K562 (cell line): ENCODE measurements around the gene PMM1. TPM values are rescaled to one million over a fixed set of nuclear protein-coding genes. Genes with fewer than 3 reads are reported as not detected.
A peak's percentile ranks its signal among the peaks of the same experiment; 100 is the strongest.

Experiments
- ARHGAP35 ChIP-seq: fragments of 450-650 bp; IDR thresholded peaks from 2 replicates; pipeline ENCODE4 v1.6.1; 2018; ENCODE audit not compliant: partially characterized antibody
- ARID2 ChIP-seq: fragments of 450-650 bp; IDR thresholded peaks from 2 replicates; pipeline ENCODE4 v1.6.1; 2017; ENCODE audit warnings: antibody characterized with exemption, mild to moderate bottlenecking
- C11orf30 ChIP-seq: fragments of 450-650 bp; IDR thresholded peaks from 2 replicates; pipeline ENCODE4 v1.6.1; 2016; ENCODE audit warnings: low read depth, mild to moderate bottlenecking
- CBFA2T3 ChIP-seq: fragments of 450-650 bp; IDR thresholded peaks from 2 replicates; pipeline ENCODE4 v1.6.1; 2017
- CBFB ChIP-seq: sonication (generic); formaldehyde crosslinking; IDR thresholded peaks from 2 replicates; pipeline ENCODE4 v1.4.0; 2020; ENCODE audit warnings: mild to moderate bottlenecking, missing genetic modification reagents
- CBX2 ChIP-seq: fragments of 200-600 bp; sonication (generic); IDR thresholded peaks from one replicate; pipeline ENCODE4 v1.6.1; 2012; ENCODE audit warnings: mild to moderate bottlenecking, low read length, inconsistent platforms; ENCODE audit not compliant: insufficient read depth, poor library complexity, severe bottlenecking
- HDAC1 ChIP-seq, 2 experiments: fragments of 450-650 bp; IDR thresholded peaks; 2 replicates each; pipeline ENCODE4 v1.6.1; 2016 to 2017; ENCODE audit warnings: inconsistent platforms in 1 of 2, mild to moderate bottlenecking in 1 of 2, moderate library complexity in 1 of 2
- KAT7 ChIP-seq: sonication (generic); formaldehyde crosslinking; IDR thresholded peaks from 2 replicates; pipeline ENCODE4 v1.8.0; 2022; ENCODE audit warnings: missing genetic modification reagents, mild to moderate bottlenecking, borderline replicate concordance
- NFIC ChIP-seq: fragments of 450-650 bp; IDR thresholded peaks from 2 replicates; pipeline ENCODE4 v1.6.1; 2017; ENCODE audit warnings: mild to moderate bottlenecking, inconsistent platforms
- PCBP2 ChIP-seq: fragments of 200-400 bp; formaldehyde crosslinking; IDR thresholded peaks from 2 replicates; pipeline ENCODE4 v1.6.1; 2018; ENCODE audit warnings: low read length, low read depth, mild to moderate bottlenecking, moderate library complexity; ENCODE audit not compliant: poor library complexity, severe bottlenecking
- ZFPM2 ChIP-seq: fragments of 250-450 bp; sonication (Bioruptor Pico); IDR thresholded peaks from 2 replicates; pipeline ENCODE4 v1.5.1; 2022; ENCODE audit warnings: mild to moderate bottlenecking
- ZKSCAN3 ChIP-seq: fragments of 250-450 bp; sonication (Bioruptor Pico); IDR thresholded peaks from 2 replicates; pipeline ENCODE4 v1.4.0; 2020
- ZNF212 ChIP-seq: fragments of 450-650 bp; formaldehyde crosslinking; IDR thresholded peaks from 2 replicates; pipeline ENCODE4 v1.4.0; 2020; ENCODE audit warnings: mild to moderate bottlenecking
- polyA plus RNA-seq, 8 experiments: library from polyadenylated mRNA; depleted of rRNA in 4 of 8; stranded (reverse) in 5 of 8; unstranded in 3 of 8; fragments of >200 nt; fragmentation: Nextera tagmentation in 2 of 8; fragmentation: Illumina TruSeq in 1 of 8; extraction: Ambion mirVana in 2 of 8; extraction: Trizol in 1 of 8; gene quantifications; 2 replicates each; pipeline versions ENCODE4 v1.2.1 to v1.2.3, GENCODE V29; 2011 to 2014; ENCODE audit warnings: inconsistent platforms in 1 of 8, missing spikeins in 1 of 8
- total RNA-seq, 7 experiments: library from RNA; depleted of rRNA in 6 of 7; stranded (reverse); fragments of >200 nt in 6 of 7; fragmentation: Illumina TruSeq in 2 of 7; extraction: Trizol in 2 of 7; gene quantifications; 2 replicates each; pipeline versions ENCODE4 v1.2.1 to v1.2.3, GENCODE V29; 2011 to 2021; ENCODE audit warnings: low replicate concordance in 1 of 7
- TF ChIP-seq, protein P1 (sequence below): sonication (generic); formaldehyde crosslinking; IDR thresholded peaks from 2 replicates; pipeline ENCODE4 v1.8.0; 2022; ENCODE audit warnings: missing genetic modification reagents, mild to moderate bottlenecking, borderline replicate concordance
- TF ChIP-seq, protein P2 (sequence below), 2 experiments: fragments of 450-650 bp; conservative IDR thresholded peaks; 2 replicates each; pipeline ENCODE4 v1.6.1; 2017; ENCODE audit warnings: mild to moderate bottlenecking in 2 of 2, moderate library complexity in 2 of 2
- TF ChIP-seq, protein P3 (sequence below): fragments of 250-450 bp; sonication (Bioruptor Pico); IDR thresholded peaks from 2 replicates; pipeline ENCODE4 v1.4.0; 2020; ENCODE audit warnings: mild to moderate bottlenecking, moderate library complexity
- TF ChIP-seq, protein P4 (sequence below): fragments of 450-650 bp; formaldehyde crosslinking; IDR thresholded peaks from 2 replicates; pipeline ENCODE4 v1.4.0; 2020; ENCODE audit warnings: mild to moderate bottlenecking, mixed read lengths
- TF ChIP-seq, protein P5 (sequence below): IDR thresholded peaks from 3 replicates; pipeline ENCODE4 v1.6.1; 2011; ENCODE audit warnings: borderline replicate concordance, mild to moderate bottlenecking, moderate library complexity; ENCODE audit not compliant: insufficient read length; ENCODE audit errors: extremely low read depth

PMM1 gene
- total and polyA plus RNA-seq, 9 of the 15 experiments (the other 6 are each of a cell fraction or from before 2014, with no cell fraction given): 10.2 to 31.7 (median 20.3) TPM

DNA sequence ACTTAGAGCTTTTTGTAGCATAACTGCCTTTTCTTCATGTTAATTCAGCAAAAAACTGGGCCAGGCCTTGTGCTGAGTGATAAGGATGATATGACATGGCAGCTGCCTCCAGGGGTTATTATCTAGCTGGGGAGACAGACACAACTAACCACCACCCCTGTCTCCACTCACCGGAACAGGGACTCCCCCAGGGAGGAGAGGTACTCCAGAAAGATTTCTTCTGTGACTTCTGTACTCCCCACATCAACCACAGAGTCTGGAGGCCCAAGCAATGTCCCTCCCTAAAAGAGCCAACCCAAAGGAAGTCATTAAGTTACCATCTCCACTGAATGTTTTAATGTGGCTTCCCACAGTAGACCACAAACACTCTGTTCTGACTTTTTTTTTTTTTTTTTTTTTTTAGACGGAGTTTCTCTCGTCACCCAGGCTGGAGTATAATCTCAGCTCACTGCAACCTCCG, 14.3 kb upstream of the PMM1 start (continued):
- TF ChIP-seq C11orf30: peak; percentile 86
- peak; percentile 68 for TF ChIP-seq NFIC
- TF ChIP-seq PCBP2: no peak
- TF ChIP-seq ZNF212 (CRISPR knock-in tag): no peak
- peak in 1 of 2 experiments; percentile 86; a peak in 2 of 4 replicates for TF ChIP-seq HDAC1 (IDR thresholded peaks at IDR 0.05)
- TF ChIP-seq ARID2: no peak
- no peak for TF ChIP-seq CBFB (CRISPR knock-in tag)
- TF ChIP-seq ARHGAP35: no peak
- TF ChIP-seq KAT7 (CRISPR knock-in tag): no peak
- TF ChIP-seq CBFA2T3: peak; percentile 94
- no peak for TF ChIP-seq CBX2
- TF ChIP-seq, protein P1, sequence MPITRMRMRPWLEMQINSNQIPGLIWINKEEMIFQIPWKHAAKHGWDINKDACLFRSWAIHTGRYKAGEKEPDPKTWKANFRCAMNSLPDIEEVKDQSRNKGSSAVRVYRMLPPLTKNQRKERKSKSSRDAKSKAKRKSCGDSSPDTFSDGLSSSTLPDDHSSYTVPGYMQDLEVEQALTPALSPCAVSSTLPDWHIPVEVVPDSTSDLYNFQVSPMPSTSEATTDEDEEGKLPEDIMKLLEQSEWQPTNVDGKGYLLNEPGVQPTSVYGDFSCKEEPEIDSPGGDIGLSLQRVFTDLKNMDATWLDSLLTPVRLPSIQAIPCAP (CRISPR knock-in tag): no peak
- no peak for TF ChIP-seq ZKSCAN3 (CRISPR knock-in tag)
- TF ChIP-seq, protein P2, sequence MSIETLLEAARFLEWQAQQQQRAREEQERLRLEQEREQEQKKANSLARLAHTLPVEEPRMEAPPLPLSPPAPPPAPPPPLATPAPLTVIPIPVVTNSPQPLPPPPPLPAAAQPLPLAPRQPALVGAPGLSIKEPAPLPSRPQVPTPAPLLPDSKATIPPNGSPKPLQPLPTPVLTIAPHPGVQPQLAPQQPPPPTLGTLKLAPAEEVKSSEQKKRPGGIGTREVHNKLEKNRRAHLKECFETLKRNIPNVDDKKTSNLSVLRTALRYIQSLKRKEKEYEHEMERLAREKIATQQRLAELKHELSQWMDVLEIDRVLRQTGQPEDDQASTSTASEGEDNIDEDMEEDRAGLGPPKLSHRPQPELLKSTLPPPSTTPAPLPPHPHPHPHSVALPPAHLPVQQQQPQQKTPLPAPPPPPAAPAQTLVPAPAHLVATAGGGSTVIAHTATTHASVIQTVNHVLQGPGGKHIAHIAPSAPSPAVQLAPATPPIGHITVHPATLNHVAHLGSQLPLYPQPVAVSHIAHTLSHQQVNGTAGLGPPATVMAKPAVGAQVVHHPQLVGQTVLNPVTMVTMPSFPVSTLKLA (conservative IDR thresholded peaks at IDR 0.05): 0 out of 4 replicates have a peak, but pooled peaks have one; percentile 26 to 31
- TF ChIP-seq, protein P3, sequence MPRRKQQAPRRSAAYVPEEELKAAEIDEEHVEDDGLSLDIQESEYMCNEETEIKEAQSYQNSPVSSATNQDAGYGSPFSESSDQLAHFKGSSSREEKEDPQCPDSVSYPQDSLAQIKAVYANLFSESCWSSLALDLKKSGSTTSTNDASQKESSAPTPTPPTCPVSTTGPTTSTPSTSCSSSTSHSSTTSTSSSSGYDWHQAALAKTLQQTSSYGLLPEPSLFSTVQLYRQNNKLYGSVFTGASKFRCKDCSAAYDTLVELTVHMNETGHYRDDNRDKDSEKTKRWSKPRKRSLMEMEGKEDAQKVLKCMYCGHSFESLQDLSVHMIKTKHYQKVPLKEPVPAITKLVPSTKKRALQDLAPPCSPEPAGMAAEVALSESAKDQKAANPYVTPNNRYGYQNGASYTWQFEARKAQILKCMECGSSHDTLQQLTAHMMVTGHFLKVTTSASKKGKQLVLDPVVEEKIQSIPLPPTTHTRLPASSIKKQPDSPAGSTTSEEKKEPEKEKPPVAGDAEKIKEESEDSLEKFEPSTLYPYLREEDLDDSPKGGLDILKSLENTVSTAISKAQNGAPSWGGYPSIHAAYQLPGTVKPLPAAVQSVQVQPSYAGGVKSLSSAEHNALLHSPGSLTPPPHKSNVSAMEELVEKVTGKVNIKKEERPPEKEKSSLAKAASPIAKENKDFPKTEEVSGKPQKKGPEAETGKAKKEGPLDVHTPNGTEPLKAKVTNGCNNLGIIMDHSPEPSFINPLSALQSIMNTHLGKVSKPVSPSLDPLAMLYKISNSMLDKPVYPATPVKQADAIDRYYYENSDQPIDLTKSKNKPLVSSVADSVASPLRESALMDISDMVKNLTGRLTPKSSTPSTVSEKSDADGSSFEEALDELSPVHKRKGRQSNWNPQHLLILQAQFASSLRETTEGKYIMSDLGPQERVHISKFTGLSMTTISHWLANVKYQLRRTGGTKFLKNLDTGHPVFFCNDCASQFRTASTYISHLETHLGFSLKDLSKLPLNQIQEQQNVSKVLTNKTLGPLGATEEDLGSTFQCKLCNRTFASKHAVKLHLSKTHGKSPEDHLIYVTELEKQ (CRISPR knock-in tag): no peak
- TF ChIP-seq ZFPM2 (CRISPR knock-in tag): no peak
- TF ChIP-seq, protein P4, sequence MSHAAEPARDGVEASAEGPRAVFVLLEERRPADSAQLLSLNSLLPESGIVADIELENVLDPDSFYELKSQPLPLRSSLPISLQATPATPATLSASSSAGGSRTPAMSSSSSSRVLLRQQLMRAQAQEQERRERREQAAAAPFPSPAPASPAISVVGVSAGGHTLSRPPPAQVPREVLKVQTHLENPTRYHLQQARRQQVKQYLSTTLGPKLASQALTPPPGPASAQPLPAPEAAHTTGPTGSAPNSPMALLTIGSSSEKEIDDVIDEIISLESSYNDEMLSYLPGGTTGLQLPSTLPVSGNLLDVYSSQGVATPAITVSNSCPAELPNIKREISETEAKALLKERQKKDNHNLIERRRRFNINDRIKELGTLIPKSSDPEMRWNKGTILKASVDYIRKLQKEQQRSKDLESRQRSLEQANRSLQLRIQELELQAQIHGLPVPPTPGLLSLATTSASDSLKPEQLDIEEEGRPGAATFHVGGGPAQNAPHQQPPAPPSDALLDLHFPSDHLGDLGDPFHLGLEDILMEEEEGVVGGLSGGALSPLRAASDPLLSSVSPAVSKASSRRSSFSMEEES (CRISPR knock-in tag): no peak
- TF ChIP-seq, protein P5, sequence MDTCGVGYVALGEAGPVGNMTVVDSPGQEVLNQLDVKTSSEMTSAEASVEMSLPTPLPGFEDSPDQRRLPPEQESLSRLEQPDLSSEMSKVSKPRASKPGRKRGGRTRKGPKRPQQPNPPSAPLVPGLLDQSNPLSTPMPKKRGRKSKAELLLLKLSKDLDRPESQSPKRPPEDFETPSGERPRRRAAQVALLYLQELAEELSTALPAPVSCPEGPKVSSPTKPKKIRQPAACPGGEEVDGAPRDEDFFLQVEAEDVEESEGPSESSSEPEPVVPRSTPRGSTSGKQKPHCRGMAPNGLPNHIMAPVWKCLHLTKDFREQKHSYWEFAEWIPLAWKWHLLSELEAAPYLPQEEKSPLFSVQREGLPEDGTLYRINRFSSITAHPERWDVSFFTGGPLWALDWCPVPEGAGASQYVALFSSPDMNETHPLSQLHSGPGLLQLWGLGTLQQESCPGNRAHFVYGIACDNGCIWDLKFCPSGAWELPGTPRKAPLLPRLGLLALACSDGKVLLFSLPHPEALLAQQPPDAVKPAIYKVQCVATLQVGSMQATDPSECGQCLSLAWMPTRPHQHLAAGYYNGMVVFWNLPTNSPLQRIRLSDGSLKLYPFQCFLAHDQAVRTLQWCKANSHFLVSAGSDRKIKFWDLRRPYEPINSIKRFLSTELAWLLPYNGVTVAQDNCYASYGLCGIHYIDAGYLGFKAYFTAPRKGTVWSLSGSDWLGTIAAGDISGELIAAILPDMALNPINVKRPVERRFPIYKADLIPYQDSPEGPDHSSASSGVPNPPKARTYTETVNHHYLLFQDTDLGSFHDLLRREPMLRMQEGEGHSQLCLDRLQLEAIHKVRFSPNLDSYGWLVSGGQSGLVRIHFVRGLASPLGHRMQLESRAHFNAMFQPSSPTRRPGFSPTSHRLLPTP: no peak
